Sciatic nerve (tissue), 2 donors: ENCODE measurements around the gene TBL1X. TPM values are rescaled to one million over a fixed set of nuclear protein-coding genes. Genes with fewer than 3 reads are reported as not detected.

ENCODE experiments used
- ATAC-seq: fragments of 200-7000 bp; cut with Tn5 transposase; one replicate; pipeline ENCODE4 v1.9.1; 2020; ENCODE audit warnings: mild to moderate bottlenecking, moderate library complexity
- DNase-seq: peaks from one replicate; pipeline ENCODE4 v3.0.0-alpha.2; 2020; ENCODE audit warnings: low spot score
- intact Hi-C: fragments of 100-400 bp; cut with DNase I; formaldehyde crosslinking; loops from one replicate; pipeline ENCODE4 v1.14.2; 2022
- total RNA-seq: library from RNA; stranded (reverse); fragmentation: NEBNext Ultra II Directional; extraction: Animal tissue kit (Norgen Biotek cat#: 25700); gene quantifications from one replicate; pipeline ENCODE4 v1.2.1, GENCODE V29; 2021
- donor health status: DM: no; HTN: no; CAD: no.
- donor health status: DM: no; HTN: no; CAD: no.

The TBL1X gene
- total RNA-seq, 1 donor from 2014 or later, result 27.2 TPM

DNA sequence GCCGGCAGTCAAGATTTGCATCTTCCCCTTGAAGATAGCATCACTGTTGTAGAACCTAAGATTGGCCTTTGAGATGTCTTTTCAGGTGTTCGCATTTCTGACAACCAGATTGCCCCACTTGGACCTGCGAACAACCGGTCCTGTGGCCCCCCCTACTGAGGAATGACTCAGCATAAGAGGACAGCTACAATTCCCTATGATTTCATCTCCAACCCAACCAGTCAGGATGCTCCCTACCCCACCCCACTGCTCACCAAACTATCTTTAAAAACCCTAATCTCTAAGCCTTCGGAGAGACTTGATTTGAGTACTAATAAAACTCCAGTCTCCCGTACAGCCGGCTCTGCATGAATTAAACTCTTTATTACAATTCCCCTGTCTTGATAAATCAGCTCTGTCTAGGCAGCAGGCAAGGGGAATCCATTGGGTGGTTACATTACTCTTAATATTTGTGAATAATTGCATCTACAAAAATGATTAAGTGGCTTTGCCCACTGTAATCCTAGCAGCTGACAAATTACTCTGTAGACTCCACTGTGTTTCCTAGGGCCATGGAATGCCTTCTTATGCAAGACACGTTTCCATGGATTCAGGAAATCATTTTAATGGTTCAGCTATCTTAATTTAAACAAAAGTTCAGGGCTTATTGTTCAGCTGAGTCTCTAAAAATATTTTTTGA, 205.4 kb downstream of the TBL1X start:
- DNase-seq (no peak), ATAC-seq (no peak)
- intact Hi-C loops, result no loop called here

DNA sequence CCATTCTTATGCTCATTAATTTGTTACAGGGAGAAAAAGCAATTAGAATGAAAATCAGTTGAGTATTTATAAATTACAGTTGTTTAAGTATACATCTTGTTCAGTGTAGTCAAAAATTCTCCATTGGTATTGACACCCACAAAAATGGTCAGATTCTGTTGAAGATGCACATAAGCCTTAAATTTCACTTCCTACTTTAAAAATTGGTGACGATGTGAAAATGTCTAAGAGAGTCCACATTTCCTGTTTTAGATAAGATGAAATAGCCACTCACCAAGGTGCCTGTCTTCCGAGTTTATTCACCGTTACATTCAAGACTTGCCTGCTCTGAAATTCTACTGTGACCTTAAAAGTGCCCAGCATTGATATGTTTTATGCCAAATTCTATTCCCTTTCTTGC, 207.1 kb downstream of the TBL1X start:
- DNase-seq (no peak), ATAC-seq (no peak)
- intact Hi-C loops, result no loop called here

DNA sequence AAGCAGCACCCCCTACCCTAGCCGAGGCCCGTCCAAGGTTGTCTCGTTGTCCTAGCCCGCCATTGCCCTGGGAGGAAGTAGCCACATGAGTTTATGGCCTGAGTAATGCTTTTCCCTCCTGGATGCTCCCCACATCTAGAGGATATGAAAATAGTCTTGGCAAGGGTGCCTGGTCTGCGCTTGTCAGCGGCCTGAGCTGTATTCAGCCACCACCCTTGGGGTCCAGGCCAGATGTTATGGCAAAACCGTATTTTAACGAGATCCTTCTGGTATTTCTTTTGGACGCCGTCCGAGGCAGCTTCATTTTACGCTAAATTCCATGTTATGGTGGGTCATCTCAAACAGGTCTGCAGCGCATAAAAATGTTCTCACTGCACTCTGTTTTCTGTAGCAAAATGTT, 211.4 kb downstream of the TBL1X start:
- ATAC-seq, result no peak
- intact Hi-C loops, result no loop called here
- no peak for DNase-seq

DNA sequence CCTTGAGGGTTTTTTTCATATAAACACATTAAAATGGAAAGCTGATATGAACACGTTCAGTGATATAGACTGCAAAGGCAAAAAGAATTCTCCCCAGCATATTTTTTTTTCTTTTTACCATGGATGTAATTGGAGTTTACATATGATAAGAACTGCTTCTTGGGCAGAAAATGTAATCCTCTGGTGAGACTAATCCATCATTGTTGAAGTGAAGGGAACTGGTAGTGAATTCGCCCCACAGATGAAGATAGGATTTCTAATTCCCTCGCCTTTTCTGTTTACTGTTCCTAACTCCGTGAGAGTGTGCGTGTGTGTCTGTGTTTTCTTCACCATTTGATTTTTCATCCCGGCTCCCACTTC, 211.9 kb downstream of the TBL1X start:
- intact Hi-C loops, result no loop called here
- ATAC-seq (no peak), DNase-seq (no peak)

DNA sequence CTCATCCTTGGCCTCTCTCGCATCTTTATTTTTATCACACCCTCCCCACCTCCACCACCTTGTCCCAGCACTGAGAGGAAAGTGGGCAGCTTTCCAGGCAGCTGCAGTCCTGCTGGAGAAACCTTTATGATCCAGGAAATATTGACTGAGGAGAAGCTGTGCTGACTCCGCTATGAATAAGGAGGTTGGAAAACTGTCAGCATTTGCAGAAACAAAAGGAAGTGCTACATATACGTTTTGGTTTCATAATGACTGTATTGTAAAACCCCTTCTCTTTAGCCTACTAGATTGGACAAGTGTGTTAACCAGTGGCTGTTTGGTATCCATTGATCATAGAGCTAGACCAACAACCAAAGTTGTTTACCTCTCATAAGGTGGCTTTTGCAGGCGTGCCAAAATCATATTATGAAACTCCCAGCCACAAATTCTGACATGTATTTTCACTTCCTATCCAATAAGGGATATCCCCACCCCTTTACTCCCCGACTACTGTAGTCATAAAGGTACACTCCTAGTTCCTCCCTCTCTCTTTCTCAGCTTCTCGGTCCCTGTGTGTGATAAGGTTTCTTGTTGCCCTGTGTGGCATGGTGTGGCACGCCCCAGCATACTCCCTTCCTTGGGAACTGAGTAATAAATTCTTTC, 212.4 kb downstream of the TBL1X start:
- ATAC-seq, result peak; percentile 58
- DNase-seq, result no peak
- intact Hi-C loops, result no loop called here

DNA sequence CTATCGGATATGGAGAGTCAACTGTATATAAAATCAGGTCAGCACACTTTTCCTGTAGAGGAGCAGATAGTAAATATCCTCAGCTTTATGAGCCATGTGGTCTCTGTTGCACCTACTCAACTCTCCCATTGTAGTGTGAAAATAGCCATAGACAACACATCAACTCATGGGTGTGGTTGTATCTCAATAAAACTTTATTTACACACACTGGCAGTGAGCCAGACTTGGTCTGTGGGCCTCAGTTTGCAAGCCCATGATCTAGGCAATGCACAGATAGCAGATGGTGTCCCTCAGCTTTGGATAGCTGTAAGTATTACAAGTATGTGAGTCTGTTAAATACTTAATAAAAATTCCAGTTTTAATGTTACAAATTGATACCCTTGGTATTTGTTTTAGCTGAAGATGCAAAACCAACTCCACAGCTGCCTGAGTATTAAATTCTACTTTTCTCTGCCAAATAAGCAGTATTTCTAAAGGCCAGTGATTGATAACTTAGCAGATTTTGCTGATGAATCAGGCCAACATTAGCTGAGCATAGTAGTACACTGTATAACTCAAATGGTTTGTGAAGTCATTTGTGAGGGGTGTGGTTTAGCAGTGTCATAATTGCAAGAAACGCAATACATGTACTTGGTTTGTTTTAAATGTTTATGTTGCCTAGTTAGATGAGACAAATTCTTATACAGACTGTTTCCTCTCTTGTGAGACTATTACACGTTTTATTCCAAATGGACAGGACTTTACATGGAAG, 213.5 kb downstream of the TBL1X start:
- DNase-seq, result no peak
- ATAC-seq, result no peak
- intact Hi-C loops, result no loop called here

GRCh38 chrX:9681011-9681410, 216.2 kb downstream of the TBL1X start:
- no peak for DNase-seq
- intact Hi-C loops, result no loop called here
- ATAC-seq, result no peak

- ATAC-seq, result no peak
- intact Hi-C loops, result no loop called here
- no peak for DNase-seq
These were observed 216.6 kb downstream of the TBL1X start for GRCh38 chrX:9681422-9681821.

- intact Hi-C loops, result no loop called here
- ATAC-seq, result peak; percentile 39
- no peak for DNase-seq
These were observed 217.6 kb downstream of the TBL1X start for GRCh38 chrX:9682456-9682855.

DNA sequence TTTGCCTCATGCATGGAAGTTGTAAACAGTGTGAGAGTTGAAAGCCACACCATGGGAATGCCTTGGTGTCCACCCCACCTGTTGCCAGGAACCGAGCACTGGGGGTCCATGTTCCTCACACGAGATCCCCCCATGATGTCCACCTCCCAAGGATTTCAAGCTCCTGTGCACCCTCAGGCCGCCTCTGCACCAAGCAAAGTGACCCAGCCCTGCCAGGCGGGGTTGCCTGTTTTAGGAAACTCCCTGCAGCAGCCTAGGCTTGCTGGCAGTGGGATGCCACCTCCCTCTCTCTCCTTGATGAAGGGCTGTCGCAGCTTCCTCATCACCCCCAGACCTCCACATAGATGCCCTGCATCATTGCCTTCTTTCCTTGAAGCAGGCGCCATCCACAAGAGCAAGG, 218.0 kb downstream of the TBL1X start:
- DNase-seq (peak; percentile 46), ATAC-seq (peak; percentile 15)
- intact Hi-C loops, result no loop called here

- intact Hi-C loops, result no loop called here
- ATAC-seq, result no peak
- DNase-seq, result peak; percentile 17
These were observed 218.5 kb downstream of the TBL1X start for GRCh38 chrX:9683350-9683749.

DNA sequence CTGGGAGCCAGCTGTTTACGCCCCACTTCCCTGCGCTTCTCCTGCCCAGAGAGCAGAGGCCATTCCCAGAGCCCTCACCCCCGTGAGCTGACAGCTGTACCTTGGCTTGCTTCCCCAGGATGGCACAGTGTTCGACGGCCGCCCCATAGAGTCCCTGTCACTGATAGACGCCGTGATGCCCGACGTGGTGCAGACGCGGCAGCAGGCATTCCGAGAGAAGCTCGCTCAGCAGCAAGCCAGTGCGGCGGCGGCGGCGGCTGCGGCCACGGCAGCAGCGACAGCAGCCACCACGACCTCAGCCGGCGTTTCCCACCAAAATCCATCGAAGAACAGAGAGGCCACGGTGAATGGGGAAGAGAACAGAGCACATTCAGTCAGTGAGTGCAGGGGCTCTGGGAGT, 223.0 kb downstream of the TBL1X start:
- ATAC-seq (no peak), DNase-seq (no peak)
- intact Hi-C loops, result no loop called here

DNA sequence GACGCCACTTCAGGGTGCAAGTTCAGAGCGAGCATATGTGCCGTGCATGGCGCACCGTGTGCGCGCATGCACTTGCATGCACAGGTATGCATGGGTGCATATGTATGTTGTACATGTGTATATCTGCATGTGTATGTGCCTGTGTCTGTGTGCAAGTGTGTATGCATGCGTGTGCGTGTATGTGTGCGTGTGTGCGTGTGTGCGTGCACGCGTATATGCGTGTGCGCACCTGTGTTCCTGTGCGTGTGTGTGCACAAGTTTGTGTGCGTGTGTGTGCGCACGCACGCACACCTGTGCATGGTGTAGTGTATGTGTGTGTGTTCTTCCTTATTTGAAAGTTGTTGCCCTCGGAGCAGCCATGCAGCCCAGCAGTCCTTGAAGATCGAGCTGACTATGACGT, 224.0 kb downstream of the TBL1X start:
- intact Hi-C loops, result no loop called here
- DNase-seq, result no peak
- no peak for ATAC-seq

GRCh38 chrX:9690046-9690445, 225.2 kb downstream of the TBL1X start:
- DNase-seq (no peak), ATAC-seq (no peak)
- intact Hi-C loops, result no loop called here

GRCh38 chrX:9693307-9694001, 228.6 kb downstream of the TBL1X start:
- no peak for ATAC-seq
- intact Hi-C loops, result no loop called here
- no peak for DNase-seq

- ATAC-seq (no peak), DNase-seq (no peak)
- intact Hi-C loops, result no loop called here
These were observed 233.7 kb downstream of the TBL1X start for GRCh38 chrX:9698576-9698975.

DNA sequence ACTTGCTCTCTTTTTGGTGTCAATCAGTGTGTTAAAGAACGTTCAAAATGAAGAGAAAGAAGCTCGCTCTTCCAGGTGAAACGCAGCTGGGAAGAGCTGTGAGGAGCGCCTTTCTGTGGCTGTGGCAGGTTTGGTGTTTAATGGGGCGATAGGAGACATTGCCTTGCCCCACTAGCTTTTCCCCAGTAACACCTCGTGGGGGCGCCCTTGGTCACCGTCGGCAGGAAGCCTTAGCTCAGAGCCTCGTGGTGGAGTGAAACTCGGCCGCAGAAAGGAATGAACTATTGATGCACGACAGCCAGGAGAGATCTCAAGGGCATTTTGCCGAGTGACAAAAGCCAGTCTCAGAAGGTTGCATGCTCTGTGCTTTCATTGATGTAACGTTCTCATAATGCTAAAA, 235.7 kb downstream of the TBL1X start:
- DNase-seq (no peak), ATAC-seq (no peak)
- intact Hi-C loops, result no loop called here

DNA sequence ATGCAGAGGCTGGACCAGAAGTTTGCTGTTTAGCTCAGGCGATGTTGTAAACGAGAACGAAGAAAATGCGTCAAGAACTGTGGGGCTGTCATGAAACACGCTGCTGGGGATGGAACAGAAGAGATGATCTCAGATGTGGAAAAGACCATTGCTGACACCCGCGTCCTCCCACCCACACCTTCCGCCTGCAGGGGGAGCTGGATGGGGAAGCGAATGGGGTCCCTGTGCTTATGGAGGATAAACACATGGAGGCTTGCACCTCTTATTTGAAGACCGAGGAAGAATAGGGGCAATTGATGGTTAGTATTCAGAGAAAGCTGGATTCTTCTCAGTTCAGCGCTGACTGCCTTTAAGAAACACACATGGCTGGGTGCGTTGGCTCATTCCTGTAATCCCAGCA, 236.9 kb downstream of the TBL1X start:
- ATAC-seq, result no peak
- intact Hi-C loops, result no loop called here
- no peak for DNase-seq

- intact Hi-C loops, result no loop called here
- ATAC-seq (no peak), DNase-seq (no peak)
These were observed 238.5 kb downstream of the TBL1X start for GRCh38 chrX:9703406-9703805.

- no peak for ATAC-seq
- intact Hi-C loops, result no loop called here
- no peak for DNase-seq
These were observed 240.1 kb downstream of the TBL1X start for GRCh38 chrX:9704876-9705465.
